Upper lobe of right lung (tissue), 1 donor: ENCODE results near the gene KATNA1. TPM values are rescaled to one million over a fixed set of nuclear protein-coding genes. Genes with fewer than 3 reads are reported as not detected.

ENCODE experiments used
- ATAC-seq: fragments of 200-7000 bp; cut with Tn5 transposase; one replicate; pipeline ENCODE4 v1.9.1; 2020; ENCODE audit warnings: mild to moderate bottlenecking, moderate library complexity
- DNase-seq: peaks from one replicate; pipeline ENCODE4 v3.0.0-alpha.2; 2020
- H3K27ac ChIP-seq: fragments of 200-600 bp; one replicate; pipeline ENCODE4 v1.8.0; 2022
- H3K27me3 ChIP-seq: fragments of 200-600 bp; one replicate; pipeline ENCODE4 v1.8.0; 2022; ENCODE audit warnings: mild to moderate bottlenecking
- H3K36me3 ChIP-seq: fragments of 200-600 bp; one replicate; pipeline ENCODE4 v1.8.0; 2022
- H3K4me1 ChIP-seq: fragments of 200-600 bp; one replicate; pipeline ENCODE4 v1.8.0; 2022
- H3K4me3 ChIP-seq: fragments of 200-600 bp; one replicate; pipeline ENCODE4 v1.8.0; 2022; ENCODE audit warnings: mild to moderate bottlenecking
- H3K9me3 ChIP-seq: fragments of 200-600 bp; one replicate; pipeline ENCODE4 v1.8.0; 2022
- CTCF ChIP-seq: fragments of 200-600 bp; IDR thresholded peaks from one replicate; pipeline ENCODE4 v1.8.0; 2022; ENCODE audit warnings: antibody characterized with exemption
- intact Hi-C: fragments of 100-400 bp; cut with DNase I; formaldehyde crosslinking; loops from one replicate; pipeline ENCODE4 v1.11.0; 2022
- total RNA-seq: library from RNA; stranded (reverse); fragmentation: NEBNext Ultra II Directional; extraction: Animal tissue kit (Norgen Biotek cat#: 25700); gene quantifications from one replicate; pipeline ENCODE4 v1.2.1, GENCODE V29; 2021
- donor health status: DM: no; HTN: yes; CAD: no; lungs with severe emphysema.

KATNA1 gene
- total RNA-seq, 1 donor from 2014 or later = 14.3 TPM

GRCh38 chr6:149551920-149552319 lies 96.6 kb downstream of the KATNA1 start:
- Histone ChIP-seq H3K27ac (no peak overlapping the region), H3K4me1 (no peaks in the 10 kb centered on the region), H3K27me3 (peaks cover 5% of the 10 kb centered on the region), H3K4me3 (no peak overlapping the region), H3K9me3 (no peaks in the 10 kb centered on the region), H3K36me3 (no peaks in the 10 kb centered on the region)
- no peak for DNase-seq
- ATAC-seq = no peak
- TF ChIP-seq CTCF = no peak
- intact Hi-C loops = no loop called here

DNA sequence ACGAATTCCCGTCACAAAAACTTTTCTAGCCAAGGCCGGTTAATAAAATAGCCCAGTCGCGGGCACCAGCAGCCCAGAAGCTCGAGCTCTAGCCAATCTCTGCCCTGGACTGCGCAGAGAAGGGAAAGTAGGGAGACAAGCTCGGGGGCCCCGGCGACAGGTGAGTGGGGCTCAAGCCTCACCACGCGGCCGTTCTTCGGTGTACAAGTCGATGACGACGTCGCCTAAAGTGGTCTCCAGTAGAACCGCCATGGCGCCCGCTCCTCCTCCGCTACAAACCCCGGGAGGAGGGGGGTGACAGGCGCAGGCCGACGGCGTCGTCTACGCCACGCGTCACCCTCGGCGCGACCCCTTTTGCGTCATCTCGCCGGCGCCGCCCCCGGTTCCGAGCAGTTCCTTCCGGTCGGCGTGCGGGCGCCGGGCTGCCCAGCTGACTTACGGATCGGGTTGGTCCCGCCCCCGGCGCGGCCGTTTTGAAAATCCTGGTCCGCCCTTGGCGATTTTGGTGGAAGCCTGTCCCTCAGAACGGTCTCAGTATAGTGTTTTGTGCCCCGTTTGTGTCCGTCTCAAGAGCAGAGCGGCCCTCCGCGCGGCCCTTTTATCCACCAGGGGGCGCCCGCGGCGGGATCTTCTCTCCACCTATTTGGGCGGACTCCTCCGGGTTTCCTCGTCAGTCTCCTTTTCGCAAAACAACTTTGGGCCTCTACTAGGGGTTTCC lies 102.6 kb downstream of the KATNA1 start, which contains the start of gene PPIL4:
Gene PPIL4 (minus strand): TSS at position 290 of the 718 bp plus-strand sequence. CDS start 38 bp downstream, at position 252.
- no peaks in the 10 kb centered on the region for H3K9me3 ChIP-seq
- DNase-seq (peak; percentile 99), ATAC-seq (peak; percentile 99)
- H3K27ac ChIP-seq = peak within 1 kb of the TSS; percentile 99
- H3K27me3 ChIP-seq = no peaks in the 10 kb centered on the region
- H3K4me3 ChIP-seq = peak within 1 kb of the TSS; percentile 65
- peak; percentile 80 for TF ChIP-seq CTCF
- peaks cover 14% of the 10 kb centered on the region for H3K4me1 ChIP-seq
- peaks cover under 1% of the 10 kb centered on the region for H3K36me3 ChIP-seq
- intact Hi-C loops = no loop called here

- peak overlapping the region; percentile 99 for H3K27ac ChIP-seq
- TF ChIP-seq CTCF = no peak
- peaks cover 14% of the 10 kb centered on the region for H3K4me1 ChIP-seq
- H3K9me3 ChIP-seq = no peaks in the 10 kb centered on the region
- no peaks in the 10 kb centered on the region for H3K27me3 ChIP-seq
- H3K36me3 ChIP-seq = peaks cover 7% of the 10 kb centered on the region
- intact Hi-C loops = no loop called here
- DNase-seq (peak; percentile 64), ATAC-seq (peak; percentile 43)
- peak overlapping the region; percentile 65 for H3K4me3 ChIP-seq
Measured at GRCh38 chr6:149545258-149545753, 103.2 kb downstream of the KATNA1 start.

Other genes starting within 250 kb of the KATNA1 start
- gene SUMO4, start 248.5 kb downstream of the KATNA1 start, total RNA-seq = 2.5 TPM
- gene ZC3H12D, start 163.7 kb downstream of the KATNA1 start, total RNA-seq = 2.1 TPM
- gene PPIL4, start 102.7 kb downstream of the KATNA1 start, total RNA-seq = 28.8 TPM
- 50.8 TPM for gene GINM1, start 82.3 kb downstream of the KATNA1 start, total RNA-seq
- 29.8 TPM for gene LATS1, start 69.4 kb upstream of the KATNA1 start, total RNA-seq
- gene NUP43, start 97.8 kb upstream of the KATNA1 start, total RNA-seq = 23.9 TPM
- 69.4 TPM for gene PCMT1, start 101.0 kb upstream of the KATNA1 start, total RNA-seq
- gene LRP11, start 215.6 kb upstream of the KATNA1 start, total RNA-seq = 51.1 TPM
- gene RAET1E, start 249.4 kb upstream of the KATNA1 start, total RNA-seq = 0.96 TPM